Naive B cell (primary cell): ENCODE results near the gene MKS1. TPM values are rescaled to one million over a fixed set of nuclear protein-coding genes. Genes with fewer than 3 reads are reported as not detected.

Experiments
- ATAC-seq, 2 donors: fragments of 150-1000 bp; cut with Tn5 transposase; 2 replicates each; pipeline ENCODE4 v1.10.0; 2021; ENCODE audit warnings: low read depth in 2 of 2, mild to moderate bottlenecking in 2 of 2, moderate library complexity in 2 of 2
- DNase-seq: peaks from one replicate; pipeline ENCODE4 v3.0.0; 2022
- H3K27ac Mint-ChIP-seq, 6 donors: one replicate each; pipeline ENCODE4 v1.8.0; 2020 to 2022; ENCODE audit warnings: mild to moderate bottlenecking in 6 of 6, mixed read lengths in 6 of 6, moderate library complexity in 5 of 6, inconsistent platforms in 2 of 6
- H3K27me3 Mint-ChIP-seq, 3 donors: one replicate each; pipeline ENCODE4 v1.8.0; 2021 to 2022; ENCODE audit warnings: mixed read lengths in 3 of 3, mild to moderate bottlenecking in 1 of 3
- H3K36me3 Mint-ChIP-seq, 2 donors: one replicate each; pipeline ENCODE4 v1.8.0; 2020 to 2022; ENCODE audit warnings: mixed read lengths in 2 of 2, inconsistent platforms in 1 of 2, mild to moderate bottlenecking in 1 of 2
- H3K4me1 Mint-ChIP-seq, 3 donors: one replicate each; pipeline ENCODE4 v1.8.0; 2020 to 2022; ENCODE audit warnings: mixed read lengths in 3 of 3, inconsistent platforms in 1 of 3, mild to moderate bottlenecking in 1 of 3, moderate library complexity in 1 of 3
- H3K4me3 Mint-ChIP-seq, 8 donors: one replicate each; pipeline ENCODE4 v1.8.0; 2020 to 2022; ENCODE audit warnings: mild to moderate bottlenecking in 8 of 8, mixed read lengths in 8 of 8, moderate library complexity in 8 of 8, inconsistent platforms in 2 of 8
- H3K9me3 Mint-ChIP-seq, 7 donors: one replicate each; pipeline ENCODE4 v1.8.0; 2020 to 2022; ENCODE audit warnings: mixed read lengths in 7 of 7, mild to moderate bottlenecking in 5 of 7, inconsistent platforms in 2 of 7, moderate library complexity in 1 of 7
- polyA plus RNA-seq, 6 donors: library from polyadenylated mRNA; unstranded; fragments of 300-500 nt; fragmentation: Illumina TruSeq; gene quantifications; one replicate each; pipeline ENCODE4 v1.2.3, GENCODE V29; 2021; ENCODE audit warnings: low read depth in 6 of 6

MKS1 gene
- polyA plus RNA-seq, 6 donors from 2014 or later, result 2.1 to 7.0 (median 3.7) TPM

GRCh38 chr17:58208344-58208743 lies 10.7 kb downstream of the MKS1 start:
- Mint-ChIP-seq H3K27me3 (no peaks in the 10 kb centered on the region), H3K4me1 (no peaks in the 10 kb centered on the region), H3K9me3 (no peaks in the 10 kb centered on the region), H3K36me3 (peaks cover 15 to 20% of the 10 kb centered on the region in 2 donors), H3K27ac (no peak overlapping the region), H3K4me3 (no peak overlapping the region)
- ATAC-seq (no peak), DNase-seq (no peak)

GRCh38 chr17:58207451-58207850 lies 11.6 kb downstream of the MKS1 start:
- Mint-ChIP-seq H3K36me3 (peaks cover 14 to 16% of the 10 kb centered on the region in 2 donors), H3K27ac (no peak overlapping the region), H3K4me1 (no peaks in the 10 kb centered on the region)

GRCh38 chr17:58205936-58206335 lies 13.1 kb downstream of the MKS1 start:
- DNase-seq, result no peak

More at GRCh38 chr17:58207451-58207850, 11.6 kb downstream of the MKS1 start:
- ATAC-seq (no peak), DNase-seq (no peak)
- Mint-ChIP-seq H3K4me3 (no peak overlapping the region), H3K9me3 (no peaks in the 10 kb centered on the region), H3K27me3 (no peaks in the 10 kb centered on the region)

GRCh38 chr17:58204796-58205195 lies 14.3 kb downstream of the MKS1 start:
- ATAC-seq (no peak), DNase-seq (no peak)
- peaks cover 2 to 5% (median 3%) of the 10 kb centered on the region in 3 donors for H3K4me1 Mint-ChIP-seq
- H3K9me3 Mint-ChIP-seq, result no peaks in the 10 kb centered on the region
- H3K36me3 Mint-ChIP-seq, result peaks cover 9% of the 10 kb centered on the region in 2 donors
- peaks cover 4 to 6% (median 6%) of the 10 kb centered on the region in 3 donors for H3K27me3 Mint-ChIP-seq
- no peak overlapping the region for H3K4me3 Mint-ChIP-seq
- no peak overlapping the region for H3K27ac Mint-ChIP-seq

More at GRCh38 chr17:58205936-58206335, 13.1 kb downstream of the MKS1 start:
- H3K9me3 Mint-ChIP-seq, result no peaks in the 10 kb centered on the region
- H3K4me1 Mint-ChIP-seq, result no peaks in the 10 kb centered on the region
- peaks cover 14 to 16% of the 10 kb centered on the region in 2 donors for H3K36me3 Mint-ChIP-seq
- H3K4me3 Mint-ChIP-seq, result no peak overlapping the region
- no peaks in the 10 kb centered on the region for H3K27me3 Mint-ChIP-seq
- ATAC-seq, result no peak
- no peak overlapping the region for H3K27ac Mint-ChIP-seq

GRCh38 chr17:58202859-58203258 lies 16.2 kb downstream of the MKS1 start:
- no peaks in the 10 kb centered on the region for H3K36me3 Mint-ChIP-seq
- ATAC-seq (no peak), DNase-seq (no peak)
- H3K4me3 Mint-ChIP-seq, result no peak overlapping the region
- no peak overlapping the region for H3K27ac Mint-ChIP-seq
- H3K9me3 Mint-ChIP-seq, result no peaks in the 10 kb centered on the region
- H3K27me3 Mint-ChIP-seq, result peaks cover 10 to 23% (median 20%) of the 10 kb centered on the region in 3 donors
- H3K4me1 Mint-ChIP-seq, result peaks cover 2 to 6% (median 5%) of the 10 kb centered on the region in 3 donors

GRCh38 chr17:58200024-58200633 lies 18.9 kb downstream of the MKS1 start:
- DNase-seq (peak; percentile 33), ATAC-seq (peak; percentile 68 to 89)
- Mint-ChIP-seq H3K4me1 (peaks cover 2 to 10% (median 5%) of the 10 kb centered on the region in 3 donors), H3K9me3 (no peaks in the 10 kb centered on the region), H3K27me3 (peaks cover 11 to 46% (median 45%) of the 10 kb centered on the region in 3 donors), H3K4me3 (no peak overlapping the region), H3K36me3 (no peaks in the 10 kb centered on the region), H3K27ac (no peak overlapping the region)

GRCh38 chr17:58196610-58197009 lies 22.4 kb downstream of the MKS1 start:
- no peaks in the 10 kb centered on the region for H3K9me3 Mint-ChIP-seq
- H3K27ac Mint-ChIP-seq, result no peak overlapping the region
- DNase-seq, result no peak
- ATAC-seq, result no peak
- peaks cover 2 to 10% (median 5%) of the 10 kb centered on the region in 3 donors for H3K4me1 Mint-ChIP-seq
- H3K36me3 Mint-ChIP-seq, result no peaks in the 10 kb centered on the region
- no peak overlapping the region for H3K4me3 Mint-ChIP-seq
- peaks cover 11 to 62% (median 51%) of the 10 kb centered on the region in 3 donors for H3K27me3 Mint-ChIP-seq

GRCh38 chr17:58195518-58196123 lies 23.4 kb downstream of the MKS1 start:
- H3K9me3 Mint-ChIP-seq, result no peaks in the 10 kb centered on the region
- no peak for ATAC-seq
- no peak overlapping the region for H3K4me3 Mint-ChIP-seq

GRCh38 chr17:58193641-58194255 lies 25.3 kb downstream of the MKS1 start:
- Mint-ChIP-seq H3K36me3 (no peaks in the 10 kb centered on the region), H3K4me1 (peaks cover 0 to 4% (median 0%) of the 10 kb centered on the region in 3 donors), H3K9me3 (no peaks in the 10 kb centered on the region), H3K27me3 (peaks cover 12 to 71% (median 61%) of the 10 kb centered on the region in 3 donors), H3K27ac (no peak overlapping the region), H3K4me3 (no peak overlapping the region)
- DNase-seq (no peak), ATAC-seq (no peak)

More at GRCh38 chr17:58195518-58196123, 23.4 kb downstream of the MKS1 start:
- Mint-ChIP-seq H3K36me3 (no peaks in the 10 kb centered on the region), H3K27ac (no peak overlapping the region), H3K4me1 (peaks cover 2 to 10% (median 5%) of the 10 kb centered on the region in 3 donors), H3K27me3 (peaks cover 11 to 71% (median 60%) of the 10 kb centered on the region in 3 donors)
- no peak for DNase-seq

GRCh38 chr17:58192612-58193011 lies 26.4 kb downstream of the MKS1 start, which contains the start of gene EPX:
EPX (plus strand) TSS chr17:58192726; CDS start chr17:58192847, 121 bp downstream.
- Mint-ChIP-seq H3K27ac (no peak within 1 kb of the TSS), H3K4me3 (no peak within 1 kb of the TSS), H3K27me3 (peaks cover 6 to 59% (median 49%) of the 10 kb centered on the region in 3 donors), H3K36me3 (no peaks in the 10 kb centered on the region), H3K4me1 (peaks cover 0 to 4% (median 0%) of the 10 kb centered on the region in 3 donors), H3K9me3 (no peaks in the 10 kb centered on the region)
- no peak for ATAC-seq
- DNase-seq, result no peak

- Mint-ChIP-seq H3K4me3 (no peak overlapping the region), H3K27ac (no peak overlapping the region), H3K27me3 (peaks cover 11 to 47% (median 37%) of the 10 kb centered on the region in 3 donors), H3K4me1 (peaks cover 0 to 6% (median 2%) of the 10 kb centered on the region in 3 donors), H3K9me3 (no peaks in the 10 kb centered on the region), H3K36me3 (no peaks in the 10 kb centered on the region)
- no peak for DNase-seq
- ATAC-seq, result no peak
Measured at GRCh38 chr17:58191241-58191896, 27.7 kb downstream of the MKS1 start.

GRCh38 chr17:58189436-58190146 lies 29.5 kb downstream of the MKS1 start:
- no peak for ATAC-seq
- DNase-seq, result no peak
- Mint-ChIP-seq H3K9me3 (no peaks in the 10 kb centered on the region), H3K4me1 (peaks cover 9 to 15% (median 9%) of the 10 kb centered on the region in 3 donors), H3K27me3 (peaks cover 11 to 40% (median 23%) of the 10 kb centered on the region in 3 donors), H3K27ac (no peak overlapping the region), H3K4me3 (no peak overlapping the region), H3K36me3 (no peaks in the 10 kb centered on the region)

- H3K27me3 Mint-ChIP-seq, result peaks cover 11 to 33% (median 21%) of the 10 kb centered on the region in 3 donors
- H3K4me1 Mint-ChIP-seq, result peaks cover 9 to 15% (median 9%) of the 10 kb centered on the region in 3 donors
- no peak overlapping the region for H3K27ac Mint-ChIP-seq
- no peaks in the 10 kb centered on the region for H3K9me3 Mint-ChIP-seq
- no peak overlapping the region for H3K4me3 Mint-ChIP-seq
- H3K36me3 Mint-ChIP-seq, result no peaks in the 10 kb centered on the region
- ATAC-seq, result no peak
- DNase-seq, result no peak
Measured at GRCh38 chr17:58187675-58188074, 31.4 kb downstream of the MKS1 start.
